ENCODE measurements around the gene C3.

- no peak for TF ChIP-seq POLR2A (IDR thresholded peaks at IDR 0.05)
- no peak for TF ChIP-seq CTCF (IDR thresholded peaks at IDR 0.05)
Measured at GRCh38 chr19:6694147-6694815, 26.2 kb downstream of the C3 start.

Measured in thyroid gland (tissue), 4 donors.